MM.1S (cell line): ENCODE data around the gene IL17REL.

Experiments
- DNase-seq: peaks from one replicate; pipeline ENCODE4 v3.0.0-alpha.2; 2015
- H2AFZ ChIP-seq: fragments of 300-600 bp; sonication (generic); 2 replicates; pipeline ENCODE4 v1.6.0; 2016; ENCODE audit warnings: antibody characterized with exemption, low read length
- H3F3A ChIP-seq: fragments of 300-600 bp; sonication (generic); 2 replicates; pipeline ENCODE4 v1.6.1; 2016; ENCODE audit warnings: mild to moderate bottlenecking, antibody characterized with exemption, low read length, moderate library complexity, mixed read lengths; ENCODE audit not compliant: insufficient read depth
- H3K27ac ChIP-seq: fragments of 300-600 bp; sonication (generic); 2 replicates; pipeline ENCODE4 v1.5.1; 2016; ENCODE audit warnings: mild to moderate bottlenecking, low read length
- H3K27me3 ChIP-seq: fragments of 300-600 bp; sonication (generic); replicated peaks from 2 replicates; pipeline ENCODE4 v1.6.0; 2016; ENCODE audit warnings: low read length; ENCODE audit not compliant: insufficient read depth
- H3K36me3 ChIP-seq: fragments of 300-600 bp; sonication (generic); replicated peaks from 2 replicates; pipeline ENCODE4 v1.6.1; 2016; ENCODE audit warnings: mild to moderate bottlenecking, low read length, mixed read lengths; ENCODE audit not compliant: insufficient read depth
- H3K4me1 ChIP-seq: fragments of 300-600 bp; sonication (generic); 2 replicates; pipeline ENCODE4 v1.6.1; 2016; ENCODE audit warnings: low read length, mixed read lengths
- H3K4me2 ChIP-seq: fragments of 300-600 bp; sonication (generic); 2 replicates; pipeline ENCODE4 v1.6.0; 2016; ENCODE audit warnings: low read depth, low read length
- H3K4me3 ChIP-seq: fragments of 300-600 bp; sonication (generic); 2 replicates; pipeline ENCODE4 v1.5.1; 2016; ENCODE audit warnings: low read length, mixed read lengths
- H3K79me2 ChIP-seq: fragments of 300-600 bp; sonication (generic); 2 replicates; pipeline ENCODE4 v1.6.1; 2016; ENCODE audit warnings: mixed run types, low read length, mixed read lengths
- H3K9ac ChIP-seq: fragments of 300-600 bp; sonication (generic); 2 replicates; pipeline ENCODE4 v1.6.1; 2016; ENCODE audit warnings: low read length, mixed read lengths
- H3K9me2 ChIP-seq: fragments of 300-600 bp; sonication (generic); replicated peaks from 2 replicates; pipeline ENCODE4 v1.6.1; 2016; ENCODE audit warnings: mild to moderate bottlenecking, low read length, mixed read lengths; ENCODE audit not compliant: insufficient read depth
- H3K9me3 ChIP-seq: fragments of 300-600 bp; sonication (generic); replicated peaks from 2 replicates; pipeline ENCODE4 v1.6.1; 2016; ENCODE audit warnings: mild to moderate bottlenecking, low read length, mixed read lengths; ENCODE audit not compliant: insufficient read depth
- H4K20me1 ChIP-seq: fragments of 300-600 bp; sonication (generic); 2 replicates; pipeline ENCODE4 v1.6.1; 2016; ENCODE audit warnings: mild to moderate bottlenecking, low read length, moderate library complexity, mixed read lengths; ENCODE audit not compliant: insufficient read depth
- CTCF ChIP-seq: fragments of 300-600 bp; sonication (generic); IDR thresholded peaks from 2 replicates; pipeline ENCODE4 v1.5.1; 2016; ENCODE audit warnings: antibody characterized with exemption, low read length, mixed read lengths
- EZH2 ChIP-seq: fragments of 300-600 bp; sonication (generic); optimal IDR thresholded peaks from 2 replicates; pipeline ENCODE3; 2017; ENCODE audit warnings: low read depth, mild to moderate bottlenecking, antibody characterized with exemption, low read length, mixed read lengths
- EZH2phosphoT487 ChIP-seq: fragments of 300-600 bp; sonication (generic); IDR thresholded peaks from 2 replicates; pipeline ENCODE4 v1.6.1; 2018; ENCODE audit warnings: antibody characterized with exemption, low read length

The IL17REL gene

GRCh38 chr22:49999063-49999945, 13.3 kb downstream of the IL17REL start:
- Histone ChIP-seq H3K36me3 (no peaks in the 10 kb centered on the region), H3K4me2 (no peak overlapping the region), H3K9ac (no peak overlapping the region), H2AFZ (no peak overlapping the region), H3K27me3 (peaks cover 35% of the 10 kb centered on the region), H3K9me3 (no peaks in the 10 kb centered on the region), H3K4me3 (no peak overlapping the region), H4K20me1 (no peaks in the 10 kb centered on the region), H3K9me2 (no peaks in the 10 kb centered on the region), H3K79me2 (no peaks in the 10 kb centered on the region), H3K27ac (no peak overlapping the region), H3F3A (no peaks in the 10 kb centered on the region), H3K4me1 (no peaks in the 10 kb centered on the region)
- DNase-seq: no peak
- TF ChIP-seq EZH2phosphoT487 (no peak), EZH2 (no peak), CTCF (no peak)

GRCh38 chr22:49998718-49999062, 13.9 kb downstream of the IL17REL start:
- no peaks in the 10 kb centered on the region for H3K9me2 ChIP-seq
- no peaks in the 10 kb centered on the region for H3F3A ChIP-seq
- DNase-seq: no peak
- no peaks in the 10 kb centered on the region for H3K9me3 ChIP-seq
- no peaks in the 10 kb centered on the region for H3K79me2 ChIP-seq
- no peak overlapping the region for H3K9ac ChIP-seq
- no peak overlapping the region for H3K4me2 ChIP-seq
- peaks cover 29% of the 10 kb centered on the region for H3K27me3 ChIP-seq
- no peak overlapping the region for H3K27ac ChIP-seq
- no peaks in the 10 kb centered on the region for H4K20me1 ChIP-seq
- no peak overlapping the region for H2AFZ ChIP-seq
- no peaks in the 10 kb centered on the region for H3K36me3 ChIP-seq
- no peaks in the 10 kb centered on the region for H3K4me1 ChIP-seq
- no peak overlapping the region for H3K4me3 ChIP-seq
- TF ChIP-seq EZH2 (no peak), CTCF (no peak), EZH2phosphoT487 (no peak)

GRCh38 chr22:49997932-49998717, 14.4 kb downstream of the IL17REL start:
- H3K27me3 ChIP-seq: peaks cover 24% of the 10 kb centered on the region
- no peaks in the 10 kb centered on the region for H3K79me2 ChIP-seq
- H3K9me2 ChIP-seq: no peaks in the 10 kb centered on the region
- no peaks in the 10 kb centered on the region for H3K9me3 ChIP-seq
- H3K4me1 ChIP-seq: no peaks in the 10 kb centered on the region
- no peak overlapping the region for H3K4me2 ChIP-seq
- H3K36me3 ChIP-seq: no peaks in the 10 kb centered on the region
- H3F3A ChIP-seq: no peaks in the 10 kb centered on the region
- H3K27ac ChIP-seq: no peak overlapping the region
- DNase-seq: no peak
- no peak overlapping the region for H3K9ac ChIP-seq
- TF ChIP-seq EZH2phosphoT487 (no peak), CTCF (no peak), EZH2 (no peak)
- H4K20me1 ChIP-seq: no peaks in the 10 kb centered on the region
- no peak overlapping the region for H3K4me3 ChIP-seq
- H2AFZ ChIP-seq: no peak overlapping the region
